GM19023 (cell line): ENCODE data around the gene ZBTB34.
"Not testable (repeated sequence)": the region's sequence is repeated elsewhere in the genome, so short reads cannot be mapped to it uniquely, and the experiment has no call there.

ENCODE experiments used
- ATAC-seq: cut with Tn5 transposase; IDR thresholded peaks from one replicate; pipeline ENCODE4 v1.9.1; 2021; ENCODE audit warnings: mild to moderate bottlenecking, moderate library complexity; ENCODE audit not compliant: unreplicated experiment

Gene ZBTB34

GRCh38 chr9:126860077-126860756 is at the start of gene ZBTB34:
ZBTB34 (plus strand) TSS chr9:126860639; CDS start chr9:126879400, 18,761 bp downstream.
- ATAC-seq = peak; percentile 71

- ATAC-seq = no peak
Measured at GRCh38 chr9:126813072-126813471, 47.4 kb upstream of the ZBTB34 start.

- no peak for ATAC-seq
Measured at GRCh38 chr9:126814091-126814490, 46.3 kb upstream of the ZBTB34 start.

- not testable (repeated sequence) for ATAC-seq
Measured at GRCh38 chr9:126817615-126818014, 42.8 kb upstream of the ZBTB34 start.

- no peak for ATAC-seq
Measured at GRCh38 chr9:126818482-126818881, 42.0 kb upstream of the ZBTB34 start.

GRCh38 chr9:126819482-126819881 is 41.0 kb upstream of the ZBTB34 start:
- ATAC-seq = no peak

GRCh38 chr9:126822278-126822677 is 38.2 kb upstream of the ZBTB34 start:
- ATAC-seq = no peak

- no peak for ATAC-seq
Measured at GRCh38 chr9:126822873-126823272, 37.6 kb upstream of the ZBTB34 start.

GRCh38 chr9:126824052-126824451 is 36.4 kb upstream of the ZBTB34 start:
- not testable (repeated sequence) for ATAC-seq

- no peak for ATAC-seq
Measured at GRCh38 chr9:126827227-126827626, 33.2 kb upstream of the ZBTB34 start.

- ATAC-seq = no peak
Measured at GRCh38 chr9:126829035-126829434, 31.4 kb upstream of the ZBTB34 start.

GRCh38 chr9:126830827-126831226 is 29.6 kb upstream of the ZBTB34 start:
- no peak for ATAC-seq

- ATAC-seq = no peak
Measured at GRCh38 chr9:126832440-126832839, 28.0 kb upstream of the ZBTB34 start.

GRCh38 chr9:126833020-126833419 is 27.4 kb upstream of the ZBTB34 start:
- ATAC-seq = no peak

- ATAC-seq = no peak
Measured at GRCh38 chr9:126833710-126834345, 26.6 kb upstream of the ZBTB34 start.

- ATAC-seq = no peak
Measured at GRCh38 chr9:126834672-126835071, 25.8 kb upstream of the ZBTB34 start.

GRCh38 chr9:126836216-126836615 is 24.2 kb upstream of the ZBTB34 start:
- no peak for ATAC-seq

- peak; percentile 12 for ATAC-seq
Measured at GRCh38 chr9:126838055-126838811, 22.2 kb upstream of the ZBTB34 start.

GRCh38 chr9:126838895-126839294 is 21.5 kb upstream of the ZBTB34 start:
- ATAC-seq = peak; percentile 59

- peak; percentile 9 for ATAC-seq
Measured at GRCh38 chr9:126839301-126839700, 21.1 kb upstream of the ZBTB34 start.

- ATAC-seq = no peak
Measured at GRCh38 chr9:126842220-126842842, 18.1 kb upstream of the ZBTB34 start.
